ENCODE measurements around the gene TMED7. TPM values are rescaled to one million over a fixed set of nuclear protein-coding genes. Genes with fewer than 3 reads are reported as not detected.

TMED7 gene
- total and polyA plus RNA-seq, 11 donors, result 22.0 to 99.1 (median 76.4) TPM

GRCh38 chr5:115623658-115624057 is 2.2 kb downstream of the TMED7 start:
- TF ChIP-seq, protein P1, sequence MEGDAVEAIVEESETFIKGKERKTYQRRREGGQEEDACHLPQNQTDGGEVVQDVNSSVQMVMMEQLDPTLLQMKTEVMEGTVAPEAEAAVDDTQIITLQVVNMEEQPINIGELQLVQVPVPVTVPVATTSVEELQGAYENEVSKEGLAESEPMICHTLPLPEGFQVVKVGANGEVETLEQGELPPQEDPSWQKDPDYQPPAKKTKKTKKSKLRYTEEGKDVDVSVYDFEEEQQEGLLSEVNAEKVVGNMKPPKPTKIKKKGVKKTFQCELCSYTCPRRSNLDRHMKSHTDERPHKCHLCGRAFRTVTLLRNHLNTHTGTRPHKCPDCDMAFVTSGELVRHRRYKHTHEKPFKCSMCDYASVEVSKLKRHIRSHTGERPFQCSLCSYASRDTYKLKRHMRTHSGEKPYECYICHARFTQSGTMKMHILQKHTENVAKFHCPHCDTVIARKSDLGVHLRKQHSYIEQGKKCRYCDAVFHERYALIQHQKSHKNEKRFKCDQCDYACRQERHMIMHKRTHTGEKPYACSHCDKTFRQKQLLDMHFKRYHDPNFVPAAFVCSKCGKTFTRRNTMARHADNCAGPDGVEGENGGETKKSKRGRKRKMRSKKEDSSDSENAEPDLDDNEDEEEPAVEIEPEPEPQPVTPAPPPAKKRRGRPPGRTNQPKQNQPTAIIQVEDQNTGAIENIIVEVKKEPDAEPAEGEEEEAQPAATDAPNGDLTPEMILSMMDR (IDR thresholded peaks at IDR 0.05), result no peak
- TF ChIP-seq POLR2A (IDR thresholded peaks at IDR 0.05), result no peak
- intact Hi-C loops (cut with DNase I), result loop anchor here in 2 of 10 donors (2.0 to 10.0 kb wide), 2 partner anchors 21 to 79 kb away; partner anchors contain the start of genes FEM1C (in 2 of the 2) and TICAM2 (in 1 of the 2)
- WGBS, 4 donors, result 39 to 46% (median 41%) methylated on average over 5 of the region's 5 CpGs
- no peak for DNase-seq
- Histone ChIP-seq H3K27ac (peak overlapping the region in 5 of 12 donors; percentile 11 to 99 (median 95)), H3K4me3 (peak overlapping the region in 8 of 12 donors; percentile 65 to 98 (median 88)), H3K27me3 (no peaks in the 10 kb centered on the region), H3K9me3 (no peaks in the 10 kb centered on the region), H3K36me3 (peaks cover 0 to 31% (median 19%) of the 10 kb centered on the region in 9 donors), H3K4me1 (peaks cover 13 to 50% (median 40%) of the 10 kb centered on the region in 12 donors)
- no peak for ATAC-seq

- peaks cover 13 to 52% (median 37%) of the 10 kb centered on the region in 12 donors for H3K4me1 ChIP-seq
- H3K9me3 ChIP-seq, result no peaks in the 10 kb centered on the region
- no peak overlapping the region for H3K27ac ChIP-seq
- no peak for ATAC-seq
- H3K36me3 ChIP-seq, result peaks cover 0 to 51% (median 38%) of the 10 kb centered on the region in 9 donors
- no peak for TF ChIP-seq POLR2A (IDR thresholded peaks at IDR 0.05)
- TF ChIP-seq, protein P1 (IDR thresholded peaks at IDR 0.05), result no peak
- intact Hi-C loops (cut with DNase I), result loop anchor here in 2 of 10 donors (10.0 kb wide), 1 partner anchor 77 kb away; the partner anchor contains the start of gene FEM1C (in 2 of the 2)
- DNase-seq, result no peak
- H3K27me3 ChIP-seq, result no peaks in the 10 kb centered on the region
- 54 to 67% (median 62%) methylated on average over 4 of the region's 4 CpGs for WGBS, 4 donors
- H3K4me3 ChIP-seq, result no peak overlapping the region
These were observed 4.4 kb downstream of the TMED7 start for GRCh38 chr5:115621365-115621900.

- Histone ChIP-seq H3K27ac (no peak overlapping the region), H3K36me3 (peaks cover 0 to 94% (median 75%) of the 10 kb centered on the region in 9 donors), H3K27me3 (no peaks in the 10 kb centered on the region), H3K4me1 (peaks cover 0 to 26% (median 6%) of the 10 kb centered on the region in 12 donors), H3K4me3 (no peak overlapping the region), H3K9me3 (no peaks in the 10 kb centered on the region)
- DNase-seq (no peak), ATAC-seq (no peak)
- intact Hi-C loops (cut with DNase I), result no loop called here
- WGBS, 4 donors, result 0 to 77% (median 56%) methylated on average over 1 of the region's 1 CpG
- TF ChIP-seq POLR2A (IDR thresholded peaks at IDR 0.05), result no peak
- TF ChIP-seq, protein P1 (IDR thresholded peaks at IDR 0.05), result no peak
These were observed 8.9 kb downstream of the TMED7 start for GRCh38 chr5:115616892-115617291.

GRCh38 chr5:115616472-115616871 is 9.4 kb downstream of the TMED7 start:
- H3K27ac ChIP-seq, result no peak overlapping the region
- DNase-seq (no peak), ATAC-seq (peak in 1 of 4 donors; percentile 51)
- H3K27me3 ChIP-seq, result no peaks in the 10 kb centered on the region
- H3K4me3 ChIP-seq, result no peak overlapping the region
- H3K9me3 ChIP-seq, result no peaks in the 10 kb centered on the region
- H3K36me3 ChIP-seq, result peaks cover 0 to 94% (median 75%) of the 10 kb centered on the region in 9 donors
- intact Hi-C loops (cut with DNase I), result no loop called here
- TF ChIP-seq, protein P1 (IDR thresholded peaks at IDR 0.05), result no peak
- no peak for TF ChIP-seq POLR2A (IDR thresholded peaks at IDR 0.05)
- H3K4me1 ChIP-seq, result peaks cover 0 to 21% (median 2%) of the 10 kb centered on the region in 12 donors

All from heart left ventricle (tissue), 16 donors.